ENCODE data around the gene ETDC. TPM values are rescaled to one million over a fixed set of nuclear protein-coding genes. Genes with fewer than 3 reads are reported as not detected.
"Not testable (repeated sequence)": the region's sequence is repeated elsewhere in the genome, so short reads cannot be mapped to it uniquely, and the experiment has no call there.

The ETDC gene
- total RNA-seq, result not detected

DNA sequence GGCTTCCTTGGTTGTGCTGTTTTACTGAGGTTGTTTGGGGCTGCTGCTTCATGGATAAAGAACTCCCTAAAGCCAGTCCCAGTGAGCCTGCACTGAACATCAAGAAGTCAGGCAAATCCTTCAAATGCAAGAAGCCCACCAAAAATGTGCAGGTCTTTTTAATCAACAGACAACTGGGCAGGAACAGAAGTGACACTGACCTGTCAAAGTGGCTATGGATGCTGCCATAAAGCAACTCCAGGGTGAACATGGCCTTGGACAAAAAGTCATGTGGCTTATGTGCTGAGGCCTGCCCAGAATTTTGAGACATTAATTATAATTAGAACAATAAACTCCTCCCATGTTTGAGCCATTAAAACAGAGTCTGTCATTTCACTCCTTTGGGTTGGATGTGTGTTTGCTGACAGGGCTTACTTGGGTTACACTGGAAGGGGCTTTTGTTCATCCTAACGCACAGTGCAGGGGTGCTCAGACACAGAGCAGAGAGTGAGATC is at the start of gene ETDC:
Gene ETDC, plus strand, starts transcription at position 51 of the 494 bp plus-strand sequence. Its CDS starts 0 bp downstream, at position 51.
- ATAC-seq, result no peak

DNA sequence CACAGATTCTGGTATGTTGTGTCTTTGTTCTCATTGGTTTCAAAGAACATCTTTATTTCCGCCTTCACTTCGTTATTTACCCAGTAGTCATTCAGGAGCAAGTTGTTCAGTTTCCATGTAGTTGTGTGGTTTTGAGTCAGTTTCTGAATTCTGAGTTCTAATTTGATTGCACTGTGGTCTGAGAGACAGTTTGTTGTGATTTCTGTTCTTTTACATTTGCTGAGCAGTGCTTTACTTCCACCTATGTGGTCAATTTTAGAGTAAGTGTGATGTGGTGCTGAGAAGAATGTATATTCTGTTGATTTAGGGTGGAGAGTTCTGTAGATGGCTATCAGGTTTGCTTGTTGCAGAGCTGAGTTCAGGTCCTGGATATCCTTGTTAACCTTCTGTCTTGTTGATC is 48.3 kb upstream of the ETDC start:
- not testable (repeated sequence) for ATAC-seq

DNA sequence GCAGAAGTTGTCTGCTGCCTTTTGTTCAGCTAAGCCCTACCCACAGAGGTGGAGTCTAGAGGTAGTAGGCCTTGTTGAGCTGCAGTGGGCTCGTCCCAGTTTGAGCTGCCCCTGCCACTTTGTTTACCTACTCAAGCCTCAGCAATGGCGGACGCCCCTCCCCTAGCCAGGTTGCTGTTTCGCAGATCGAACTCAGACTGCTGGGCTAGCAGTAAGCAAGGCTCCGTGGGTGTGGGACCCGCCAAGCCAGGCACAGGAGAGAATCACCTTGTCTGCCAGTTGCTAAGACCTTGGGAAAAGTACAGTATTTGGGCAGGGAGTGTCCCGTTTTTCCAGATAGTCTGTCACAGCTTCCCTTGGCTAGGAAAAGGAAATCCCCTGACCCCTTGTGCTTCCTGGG is 45.9 kb upstream of the ETDC start:
- not testable (repeated sequence) for ATAC-seq

DNA sequence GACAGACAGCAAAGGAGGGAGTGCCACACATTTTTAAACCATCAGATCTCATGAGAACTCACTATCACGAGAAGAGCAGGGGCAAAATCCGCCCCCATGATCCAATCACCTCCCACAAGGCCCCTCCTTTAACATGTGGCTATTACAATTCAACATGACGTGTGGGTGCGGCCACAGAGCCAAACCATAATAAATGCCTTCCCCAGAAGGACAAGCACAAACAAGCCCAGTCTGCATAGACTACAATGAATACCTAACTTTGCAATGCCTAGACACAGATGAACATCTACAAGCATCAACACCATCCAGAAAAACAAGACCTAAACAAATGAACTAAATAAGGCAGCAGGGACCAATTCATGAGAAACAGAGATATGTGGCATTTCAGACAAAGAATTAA is 45.1 kb upstream of the ETDC start:
- ATAC-seq, result peak; percentile 76

DNA sequence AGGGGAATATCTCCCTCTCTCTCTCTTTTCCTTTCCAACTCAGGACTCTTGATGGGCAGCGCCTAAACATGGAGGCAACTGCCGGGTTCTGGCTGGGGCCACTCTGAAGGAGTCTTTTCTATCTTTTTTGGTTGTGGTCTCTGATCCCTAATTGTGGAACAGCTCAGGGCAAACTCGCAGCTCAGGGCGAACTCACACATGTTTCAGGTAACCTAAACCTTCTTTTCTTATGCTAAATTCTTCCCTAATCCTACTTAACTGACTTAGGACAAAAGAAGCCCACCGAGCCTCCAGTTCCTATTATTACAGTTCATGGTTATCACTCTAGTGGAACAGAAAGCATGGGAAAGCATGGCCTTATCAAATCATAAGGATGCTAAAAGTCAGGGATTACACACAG is 36.1 kb upstream of the ETDC start:
- no peak for ATAC-seq

DNA sequence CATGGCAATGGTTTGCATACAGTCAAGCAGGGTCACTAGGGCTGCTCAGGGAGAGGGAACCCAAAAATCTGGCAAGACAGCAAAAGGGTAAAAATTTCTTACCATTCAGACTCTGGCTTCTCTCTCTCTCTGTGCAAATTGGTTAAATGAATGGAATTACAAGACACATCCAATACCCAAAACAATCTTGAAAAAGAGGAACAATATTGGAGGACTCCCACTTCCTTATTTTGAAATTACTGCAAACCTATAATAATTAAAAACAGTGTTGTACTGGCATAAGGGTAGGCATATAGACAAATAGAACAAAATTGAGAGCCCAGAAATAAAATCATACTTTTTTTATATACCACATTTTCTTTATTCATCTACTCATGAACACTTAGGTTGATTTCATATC is 33.3 kb upstream of the ETDC start:
- no peak for ATAC-seq

DNA sequence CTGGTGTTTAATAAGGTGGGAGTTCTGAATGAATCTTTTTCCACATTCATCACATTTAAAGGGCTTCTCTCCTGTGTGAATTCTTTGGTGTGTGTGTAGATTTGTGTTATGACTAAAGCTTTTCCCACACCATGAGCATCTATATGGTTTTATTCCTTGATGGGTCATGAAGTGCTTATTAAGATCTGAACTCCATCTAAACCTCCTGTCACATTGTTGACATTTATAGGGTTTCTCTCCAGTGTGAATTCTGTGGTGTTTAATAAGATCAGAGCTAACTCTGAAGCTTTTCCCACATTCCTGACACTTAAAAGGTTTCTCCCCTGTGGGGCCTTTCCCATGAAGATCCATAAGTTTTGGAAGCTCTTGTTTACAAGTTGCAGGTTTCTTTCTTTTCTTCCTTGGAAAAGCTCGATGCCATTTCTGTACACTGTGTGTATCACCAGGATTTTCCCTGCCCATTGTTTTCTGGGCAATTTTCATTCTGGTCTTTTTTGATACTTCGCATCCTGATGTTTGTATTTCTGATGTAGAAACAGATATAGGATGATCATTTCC is 21.9 kb upstream of the ETDC start:
- ATAC-seq, result no peak

DNA sequence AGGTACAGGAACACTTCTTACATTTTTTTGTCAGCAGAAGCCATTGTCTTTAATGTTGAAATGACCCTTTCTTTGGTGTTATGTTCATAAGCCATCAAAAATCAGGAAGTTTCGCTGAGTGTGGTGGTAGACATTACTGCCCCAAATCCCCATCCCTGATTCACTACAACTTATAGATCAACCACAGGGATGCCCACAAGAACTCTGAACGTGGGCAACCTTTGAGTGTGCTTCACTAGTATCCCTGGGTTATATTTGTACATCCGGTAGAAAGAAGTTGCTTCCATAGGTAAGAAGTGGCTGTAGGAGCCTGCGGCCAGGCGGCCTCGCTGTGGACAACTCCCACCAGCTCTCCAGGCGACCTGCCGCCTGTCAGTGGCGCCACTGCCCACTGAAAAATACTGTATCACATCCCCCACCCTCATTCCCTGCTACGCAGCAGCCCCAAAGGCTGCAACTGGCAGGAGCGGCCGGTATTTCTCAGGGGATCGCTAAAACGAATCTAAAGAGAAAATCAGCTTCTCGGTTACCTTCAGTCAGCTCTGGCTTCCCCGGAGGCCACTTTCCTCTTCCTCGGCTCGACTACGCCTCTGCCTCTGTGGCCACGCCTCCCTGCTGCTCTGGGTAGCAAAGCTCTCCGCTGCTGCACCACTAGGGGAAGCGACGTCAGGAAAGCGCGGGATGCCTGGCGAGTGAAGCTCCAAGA is 13.9 kb upstream of the ETDC start:
- ATAC-seq, result no peak

DNA sequence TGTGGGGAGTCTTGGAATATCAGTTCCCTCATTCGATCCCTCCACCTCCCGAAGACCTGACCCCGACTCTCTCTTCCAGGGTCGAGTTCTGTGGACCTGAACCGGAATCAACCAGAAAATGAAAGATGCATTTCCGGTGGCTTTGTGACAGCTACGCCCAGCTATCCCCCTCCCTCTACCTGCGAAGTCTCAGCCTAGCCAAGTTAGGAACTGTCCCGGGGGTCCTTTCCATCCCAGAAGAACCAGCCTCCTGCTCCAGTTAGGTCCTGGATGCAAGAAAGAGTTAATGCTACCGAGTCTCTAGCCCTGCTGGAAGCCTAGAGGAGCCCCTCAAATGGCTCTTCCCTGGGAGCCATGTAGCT is 13.4 kb upstream of the ETDC start:
- ATAC-seq, result no peak

DNA sequence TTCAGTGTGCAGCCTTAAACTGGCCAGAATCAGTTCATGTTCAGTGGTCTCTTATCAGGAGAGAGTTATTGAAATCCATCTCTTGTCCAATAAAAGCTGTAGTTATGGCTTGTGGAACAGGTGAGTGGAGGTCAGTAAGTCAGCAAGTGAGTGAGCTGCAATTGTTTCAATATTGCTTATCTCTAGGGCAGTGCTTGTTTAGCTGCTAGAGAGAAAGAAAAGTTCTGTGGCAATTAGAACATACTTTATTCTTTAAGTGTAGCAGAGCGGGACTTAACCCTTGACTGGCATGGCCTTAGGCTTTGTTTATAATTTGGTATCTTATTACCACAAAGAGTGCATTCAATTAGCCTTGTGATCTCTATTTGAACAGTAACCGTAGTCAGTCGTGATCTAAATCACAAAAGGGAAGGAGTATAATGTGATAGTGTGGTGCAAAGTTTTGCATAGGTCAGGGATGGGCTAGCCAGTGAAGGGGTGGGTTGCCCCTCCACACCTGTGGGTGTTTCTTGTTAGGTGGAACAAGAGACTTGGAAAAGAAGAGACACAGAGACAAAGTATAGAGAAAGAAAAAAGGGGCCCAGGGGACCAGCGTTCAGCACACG is 6.9 kb upstream of the ETDC start:
- ATAC-seq, result no peak

DNA sequence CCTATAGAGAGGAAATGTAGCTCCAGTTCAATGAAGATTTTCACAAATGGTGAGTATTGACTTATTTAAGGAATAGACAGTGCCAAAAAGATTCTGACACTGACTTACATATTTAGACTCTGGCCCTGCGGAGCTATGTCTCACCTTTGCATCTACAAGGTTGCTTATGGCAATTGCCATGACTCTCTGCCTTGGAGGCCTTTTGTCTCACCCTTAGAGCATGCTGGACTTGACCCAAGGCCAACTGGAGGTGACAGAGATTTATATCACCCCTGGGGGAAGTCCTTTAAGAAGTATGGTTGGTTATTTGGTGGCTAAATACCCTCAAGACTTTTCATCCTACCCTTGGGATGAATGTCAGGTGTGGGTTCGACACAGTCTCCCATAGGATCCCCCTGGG is 4.5 kb upstream of the ETDC start:
- ATAC-seq, result no peak

DNA sequence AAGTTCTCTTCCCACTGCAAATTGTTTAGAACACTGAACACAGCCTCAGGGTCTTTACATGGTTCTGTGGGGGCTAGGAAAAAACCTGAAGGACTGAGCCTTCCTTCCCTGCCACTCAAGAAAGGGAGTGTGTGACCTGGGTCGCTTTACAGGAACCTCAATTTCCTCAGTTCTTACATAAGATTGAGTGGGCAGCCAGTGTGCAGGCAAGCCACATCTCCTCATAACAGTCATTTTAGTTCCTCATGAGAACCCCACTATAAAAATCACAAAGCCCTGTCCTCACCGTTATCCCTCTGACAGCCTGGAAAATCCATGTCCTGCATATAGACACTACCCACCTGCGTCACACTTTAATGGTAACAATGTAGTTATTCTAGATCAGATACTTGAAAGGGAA is 2.1 kb upstream of the ETDC start:
- ATAC-seq, result no peak

DNA sequence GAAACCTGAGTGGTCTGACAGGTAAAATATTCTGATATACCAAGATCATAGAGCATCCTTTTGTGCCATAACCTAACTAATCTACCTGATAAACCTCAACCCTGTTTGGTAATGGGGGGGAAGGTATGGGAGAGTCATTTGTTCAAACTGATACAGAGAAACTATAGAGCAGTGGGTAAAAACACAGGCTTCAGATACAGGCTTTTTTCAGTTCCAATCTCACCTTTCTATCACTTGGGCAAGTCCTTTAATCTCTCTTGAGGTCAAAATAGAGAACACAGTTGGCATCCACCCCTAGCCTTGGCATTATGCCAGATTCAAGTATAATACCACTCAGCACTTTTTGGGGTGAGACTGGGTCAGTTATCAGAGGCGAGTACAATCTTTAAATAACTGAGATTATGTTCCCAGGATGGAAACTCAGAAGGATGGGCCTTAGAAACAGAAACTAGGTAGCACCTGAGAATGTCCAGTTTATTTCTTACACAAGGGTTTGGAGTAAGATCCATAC is 880 bp upstream of the ETDC start:
- no peak for ATAC-seq

DNA sequence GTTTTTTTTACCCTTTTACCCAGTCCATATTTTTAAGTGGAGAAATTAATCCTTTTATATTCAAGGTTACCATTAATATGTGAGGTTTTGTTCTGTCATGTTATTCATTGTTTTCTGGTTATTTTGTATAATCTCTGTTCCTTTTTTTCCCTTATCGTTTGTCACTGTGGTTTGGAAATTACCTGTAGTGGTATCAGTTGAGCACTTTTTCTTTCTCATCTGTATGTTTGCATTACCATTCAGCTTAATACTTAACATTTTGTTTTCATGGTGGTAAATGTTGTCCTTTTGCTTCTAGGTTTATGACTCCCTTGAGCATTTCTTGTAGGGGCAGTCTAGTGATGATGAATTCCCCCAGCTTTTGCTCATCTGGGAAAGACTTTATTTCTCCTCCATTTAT is 6.6 kb downstream of the ETDC start:
- no peak for ATAC-seq

DNA sequence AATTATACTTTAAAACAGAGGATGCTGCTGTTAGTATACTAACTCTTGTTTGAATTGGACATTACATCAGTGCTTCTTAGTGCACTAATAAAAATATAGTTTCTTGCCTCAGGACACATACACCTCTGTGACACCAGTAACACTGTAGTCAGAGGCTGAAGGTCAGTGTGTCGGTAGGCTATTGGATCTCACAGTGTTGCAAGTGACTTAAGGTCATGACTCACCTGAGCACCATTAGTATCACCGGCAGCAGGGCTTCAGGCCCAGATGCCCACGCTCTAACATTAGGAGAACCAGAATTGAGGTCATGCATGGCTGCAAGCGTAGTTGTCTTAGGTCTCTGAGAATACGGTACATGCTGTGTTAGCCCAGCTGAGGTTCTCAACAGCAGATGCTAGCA is 15.2 kb downstream of the ETDC start:
- ATAC-seq, result no peak

DNA sequence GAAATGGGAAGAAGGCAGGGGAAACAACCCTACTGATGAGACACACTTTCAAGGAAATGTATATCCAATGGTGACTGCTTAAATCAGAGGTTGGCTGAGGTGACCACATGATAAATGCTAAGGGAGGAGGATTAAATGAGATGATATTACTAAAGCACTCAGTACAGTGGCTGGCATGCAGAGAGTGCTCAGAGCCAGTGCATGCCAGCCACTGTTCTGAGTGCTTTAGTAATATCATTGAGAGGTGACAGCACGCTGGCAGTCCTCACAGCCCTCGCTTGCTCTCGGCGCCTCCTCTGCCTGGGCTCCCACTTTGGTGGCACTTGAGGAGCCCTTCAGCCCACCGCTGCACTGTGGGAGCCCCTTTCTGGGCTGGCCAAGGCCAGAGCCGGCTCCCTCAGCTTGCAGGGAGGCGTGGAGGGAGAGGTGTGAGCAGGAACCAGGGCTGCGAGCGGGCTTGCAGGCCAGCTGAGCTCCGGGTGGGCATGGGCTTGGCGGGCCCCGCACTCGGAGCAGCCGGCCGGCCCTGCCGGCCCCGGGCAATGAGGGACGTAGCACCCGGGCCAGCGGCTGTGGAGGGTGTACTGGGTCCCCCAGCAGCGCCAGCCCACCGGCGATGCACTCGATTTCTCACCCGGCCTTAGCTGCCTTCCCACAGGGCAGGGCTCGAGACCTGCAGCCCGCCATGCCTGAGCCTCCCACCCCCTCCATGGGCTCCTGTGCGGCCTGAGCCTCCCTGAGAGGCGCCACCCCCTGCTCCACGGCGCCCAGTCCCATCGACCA is 15.9 kb downstream of the ETDC start:
- ATAC-seq, result not testable (repeated sequence)

DNA sequence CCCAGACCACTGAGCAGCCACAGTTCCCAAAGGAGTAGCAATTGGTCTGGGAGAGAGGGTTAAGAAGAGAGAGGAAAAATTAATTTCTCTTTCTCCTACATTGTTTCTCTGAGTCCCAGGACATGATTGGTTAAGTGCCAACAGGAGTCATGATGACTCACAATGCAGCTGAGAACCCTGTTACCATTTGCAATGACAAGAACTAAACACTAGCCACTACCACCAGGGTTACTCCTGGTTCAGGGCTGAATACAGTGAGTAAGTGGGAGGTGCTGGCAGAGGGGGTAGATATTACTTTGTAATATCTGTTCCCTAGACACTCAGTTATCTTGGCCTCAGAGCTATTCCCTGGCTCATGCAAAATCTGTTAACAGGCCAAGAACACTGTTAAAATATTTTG is 18.0 kb downstream of the ETDC start:
- ATAC-seq, result peak; percentile 72

DNA sequence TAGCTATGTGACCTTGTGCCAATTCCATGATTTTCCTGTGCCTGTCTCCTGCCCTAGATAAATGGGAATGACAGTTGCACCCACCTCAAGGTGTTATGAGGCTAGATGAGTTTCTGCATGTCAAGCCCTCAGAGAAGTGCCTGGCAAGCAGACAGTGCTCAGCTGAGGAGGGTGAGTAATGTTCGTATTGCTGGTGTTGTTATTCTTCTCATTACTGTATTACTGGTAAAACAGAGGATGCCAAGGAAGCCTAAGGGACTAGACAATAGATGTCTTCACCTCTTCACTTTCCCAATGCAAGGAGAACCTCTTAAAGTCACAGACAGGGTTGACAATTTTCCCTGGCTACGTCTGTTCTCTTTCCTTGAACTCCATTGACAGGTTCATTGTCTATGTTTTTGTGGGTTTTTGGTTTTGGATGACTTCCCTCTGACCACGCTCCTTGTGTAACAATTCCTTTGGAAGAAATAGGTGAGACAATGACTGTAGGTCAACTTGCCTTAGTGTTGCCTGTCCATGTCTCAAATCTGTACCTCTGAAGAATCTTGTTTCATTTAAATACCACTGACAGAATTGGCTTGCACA is 19.2 kb downstream of the ETDC start:
- ATAC-seq, result peak; percentile 64

DNA sequence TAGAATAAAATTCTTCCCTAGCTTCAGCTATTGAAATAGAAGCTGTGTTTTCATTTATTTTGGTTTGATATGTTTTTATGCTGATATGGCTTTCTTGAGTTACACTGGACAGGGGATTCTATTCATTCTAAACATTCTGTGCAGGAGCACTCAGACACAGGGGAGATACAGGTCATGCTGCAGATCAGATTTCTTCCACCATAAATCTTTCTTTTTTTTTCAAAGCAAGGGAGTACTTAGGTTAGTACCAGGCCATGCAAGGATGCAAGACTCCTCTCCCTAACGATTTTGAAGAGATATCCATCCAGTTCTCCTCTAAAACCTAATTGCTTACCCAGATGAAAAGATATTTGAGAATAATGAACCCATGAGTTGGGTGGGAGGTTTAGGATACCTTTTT is 21.4 kb downstream of the ETDC start:
- no peak for ATAC-seq

DNA sequence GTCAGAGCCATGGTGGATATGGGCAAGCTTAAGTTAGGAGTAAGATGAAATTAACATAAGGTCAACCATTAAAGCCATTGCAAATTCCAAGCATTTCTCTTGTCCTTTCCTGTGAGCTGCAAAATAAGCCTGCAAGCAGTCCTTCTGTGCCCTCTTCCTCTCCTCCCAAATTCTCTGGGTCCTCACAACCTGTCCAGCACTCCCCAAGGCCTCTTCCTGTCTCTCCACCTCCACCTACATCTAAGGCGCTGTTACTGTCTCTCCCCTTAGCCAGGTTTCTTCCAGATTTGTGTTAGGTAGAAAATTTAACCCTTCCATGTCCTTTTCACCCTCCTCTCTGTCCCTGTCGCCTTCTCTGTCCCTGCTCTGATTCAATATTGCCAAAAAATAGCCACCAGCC is 22.2 kb downstream of the ETDC start:
- ATAC-seq, result no peak

DNA sequence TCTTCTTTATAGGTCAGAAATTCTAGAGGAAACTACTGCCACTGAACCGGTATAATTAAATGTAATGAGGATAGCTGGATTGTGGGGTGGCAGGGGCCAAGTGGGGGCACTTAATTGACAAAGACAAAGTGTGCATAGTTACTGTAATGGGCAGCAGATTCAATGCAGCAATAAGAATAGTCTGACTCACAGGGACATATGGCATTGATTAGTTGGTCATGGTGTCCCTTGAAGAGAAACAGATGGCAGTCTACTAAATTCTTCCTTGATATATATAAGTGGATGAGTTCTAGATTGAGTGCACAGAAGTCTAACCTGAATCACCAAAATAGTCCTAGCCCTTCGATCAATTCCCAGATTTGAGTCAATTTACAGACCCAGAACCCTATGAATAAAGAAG is 31.6 kb downstream of the ETDC start:
- ATAC-seq, result no peak

DNA sequence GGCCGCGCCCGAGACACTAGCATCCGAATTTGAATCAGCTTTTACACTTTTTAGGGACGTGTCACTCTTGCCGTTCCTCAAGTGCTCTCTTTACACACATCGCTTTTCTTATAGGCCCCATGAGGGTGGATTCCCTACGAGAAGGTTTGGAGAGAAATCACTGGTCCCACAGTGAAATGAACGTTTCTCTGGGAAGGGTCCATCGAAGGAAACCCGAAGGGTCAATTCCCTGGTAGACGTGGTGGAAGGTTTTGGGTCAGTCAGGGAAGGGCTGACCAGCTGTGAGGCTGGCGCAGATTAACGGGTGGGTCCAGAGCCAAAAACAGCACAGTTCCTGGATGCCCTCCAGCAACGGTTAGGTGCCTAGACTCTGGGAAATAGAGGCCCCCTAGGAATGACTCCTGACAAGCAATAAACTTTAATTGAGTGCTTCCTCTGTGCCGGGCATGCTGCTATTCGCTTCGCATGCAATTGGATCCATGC is 35.9 kb downstream of the ETDC start:
- ATAC-seq, result no peak

DNA sequence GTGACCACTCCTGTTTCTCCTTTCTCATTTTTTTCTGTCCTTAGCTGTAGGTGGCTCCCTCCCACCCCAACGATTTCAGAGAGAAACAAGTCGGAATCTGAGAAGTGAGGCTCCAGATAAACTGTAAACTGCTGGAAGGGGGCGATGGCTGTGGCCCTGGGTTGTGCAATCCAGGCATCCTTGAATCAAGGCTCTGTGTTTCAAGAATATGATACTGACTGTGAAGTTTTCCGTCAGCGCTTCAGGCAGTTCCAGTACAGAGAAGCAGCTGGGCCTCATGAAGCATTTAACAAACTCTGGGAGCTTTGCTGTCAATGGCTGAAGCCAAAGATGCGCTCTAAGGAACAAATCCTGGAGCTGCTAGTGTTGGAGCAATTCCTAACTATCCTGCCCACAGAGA is 37.7 kb downstream of the ETDC start:
- no peak for ATAC-seq
